GM18517 (cell line): ENCODE results near the gene TWIST2.

ENCODE experiments used
- ATAC-seq: cut with Tn5 transposase; IDR thresholded peaks from one replicate; pipeline ENCODE4 v1.9.1; 2021; ENCODE audit warnings: mild to moderate bottlenecking, moderate library complexity; ENCODE audit not compliant: unreplicated experiment

Gene TWIST2

GRCh38 chr2:238855891-238856580 is 8.2 kb downstream of the TWIST2 start:
- no peak for ATAC-seq

- ATAC-seq = no peak
These were observed 9.1 kb downstream of the TWIST2 start for GRCh38 chr2:238856713-238857567.

GRCh38 chr2:238857959-238858358 is 10.1 kb downstream of the TWIST2 start:
- ATAC-seq = no peak

- no peak for ATAC-seq
These were observed 11.9 kb downstream of the TWIST2 start for GRCh38 chr2:238859636-238860347.

GRCh38 chr2:238861013-238861730 is 13.3 kb downstream of the TWIST2 start:
- ATAC-seq = no peak

GRCh38 chr2:238861766-238862315 is 14.0 kb downstream of the TWIST2 start:
- no peak for ATAC-seq

- ATAC-seq = no peak
These were observed 14.8 kb downstream of the TWIST2 start for GRCh38 chr2:238862701-238863100.

GRCh38 chr2:238863231-238863630 is 15.3 kb downstream of the TWIST2 start:
- ATAC-seq = no peak

- no peak for ATAC-seq
These were observed 15.9 kb downstream of the TWIST2 start for GRCh38 chr2:238863749-238864206.

GRCh38 chr2:238864207-238865014 is 16.5 kb downstream of the TWIST2 start:
- no peak for ATAC-seq

- ATAC-seq = no peak
These were observed 17.3 kb downstream of the TWIST2 start for GRCh38 chr2:238865015-238865719.

GRCh38 chr2:238865744-238866355 is 18.0 kb downstream of the TWIST2 start:
- ATAC-seq = no peak

- ATAC-seq = no peak
These were observed 18.9 kb downstream of the TWIST2 start for GRCh38 chr2:238866656-238867277.

GRCh38 chr2:238868067-238868524 is 20.2 kb downstream of the TWIST2 start:
- no peak for ATAC-seq

- no peak for ATAC-seq
These were observed 20.9 kb downstream of the TWIST2 start for GRCh38 chr2:238868616-238869292.

- no peak for ATAC-seq
These were observed 21.6 kb downstream of the TWIST2 start for GRCh38 chr2:238869293-238870124.

GRCh38 chr2:238870261-238870660 is 22.4 kb downstream of the TWIST2 start:
- ATAC-seq = no peak
